ENCODE data around the gene UEVLD.

- TF ChIP-seq, protein P1, sequence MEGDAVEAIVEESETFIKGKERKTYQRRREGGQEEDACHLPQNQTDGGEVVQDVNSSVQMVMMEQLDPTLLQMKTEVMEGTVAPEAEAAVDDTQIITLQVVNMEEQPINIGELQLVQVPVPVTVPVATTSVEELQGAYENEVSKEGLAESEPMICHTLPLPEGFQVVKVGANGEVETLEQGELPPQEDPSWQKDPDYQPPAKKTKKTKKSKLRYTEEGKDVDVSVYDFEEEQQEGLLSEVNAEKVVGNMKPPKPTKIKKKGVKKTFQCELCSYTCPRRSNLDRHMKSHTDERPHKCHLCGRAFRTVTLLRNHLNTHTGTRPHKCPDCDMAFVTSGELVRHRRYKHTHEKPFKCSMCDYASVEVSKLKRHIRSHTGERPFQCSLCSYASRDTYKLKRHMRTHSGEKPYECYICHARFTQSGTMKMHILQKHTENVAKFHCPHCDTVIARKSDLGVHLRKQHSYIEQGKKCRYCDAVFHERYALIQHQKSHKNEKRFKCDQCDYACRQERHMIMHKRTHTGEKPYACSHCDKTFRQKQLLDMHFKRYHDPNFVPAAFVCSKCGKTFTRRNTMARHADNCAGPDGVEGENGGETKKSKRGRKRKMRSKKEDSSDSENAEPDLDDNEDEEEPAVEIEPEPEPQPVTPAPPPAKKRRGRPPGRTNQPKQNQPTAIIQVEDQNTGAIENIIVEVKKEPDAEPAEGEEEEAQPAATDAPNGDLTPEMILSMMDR (IDR thresholded peaks at IDR 0.05) = no peak
- no peak for TF ChIP-seq POLR2AphosphoS5 (IDR thresholded peaks at IDR 0.05)
Measured at GRCh38 chr11:18575361-18575760, 13.2 kb downstream of the UEVLD start.
